HG03565 (cell line): ENCODE measurements around the gene KEL.
"Not testable (repeated sequence)": the region's sequence is repeated elsewhere in the genome, so short reads cannot be mapped to it uniquely, and the experiment has no call there.

Experiments
- ATAC-seq: cut with Tn5 transposase; IDR thresholded peaks from one replicate; pipeline ENCODE4 v1.9.1; 2021; ENCODE audit warnings: mild to moderate bottlenecking, moderate library complexity; ENCODE audit not compliant: unreplicated experiment

Gene KEL

GRCh38 chr7:142961973-142962926 lies at the start of gene KEL:
KEL (minus strand) TSS chr7:142962363; CDS start chr7:142962206, 157 bp downstream.
- ATAC-seq = no peak

DNA sequence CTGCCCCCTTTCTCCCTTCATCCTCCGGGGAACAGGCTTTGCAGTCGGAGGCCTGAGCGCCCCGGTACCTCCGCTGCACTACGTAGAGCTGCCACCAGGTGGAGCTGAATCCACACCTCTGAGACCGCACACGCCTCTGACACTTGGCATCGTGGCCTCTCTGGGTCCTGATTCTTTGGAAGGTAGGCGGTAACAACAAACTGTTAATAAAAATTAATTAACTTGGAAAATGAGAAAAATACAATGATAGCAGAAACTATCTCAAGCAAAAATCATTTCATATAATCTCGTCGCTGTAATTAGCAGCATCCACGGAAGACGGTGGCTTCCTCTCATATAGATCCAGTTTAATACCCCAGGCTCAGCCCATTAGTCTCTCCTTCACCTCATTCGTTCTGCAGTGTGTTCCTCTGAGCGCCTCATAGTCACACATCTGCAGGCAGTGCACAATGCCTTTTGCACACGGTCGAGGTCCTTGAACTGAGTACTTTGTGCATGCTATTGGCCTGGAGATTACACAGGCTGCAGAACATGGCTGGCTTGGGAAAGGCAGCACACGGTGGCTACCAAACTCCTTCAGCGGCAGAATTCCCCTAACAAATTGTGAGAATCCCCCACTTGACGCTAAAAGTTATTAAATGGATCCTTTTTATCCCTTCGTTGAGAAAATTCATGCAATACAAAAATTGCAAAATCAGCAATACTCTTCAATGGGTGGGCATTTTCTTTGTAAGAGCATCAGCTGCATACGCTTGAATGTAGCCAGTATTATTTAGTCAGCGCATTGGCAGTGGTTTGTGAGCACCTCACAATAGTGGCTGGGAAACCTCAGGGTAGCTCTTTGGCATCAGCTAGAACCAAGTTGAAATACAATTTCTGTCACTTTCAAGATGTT lies 46.1 kb upstream of the KEL start:
- peak; percentile 73 for ATAC-seq

DNA sequence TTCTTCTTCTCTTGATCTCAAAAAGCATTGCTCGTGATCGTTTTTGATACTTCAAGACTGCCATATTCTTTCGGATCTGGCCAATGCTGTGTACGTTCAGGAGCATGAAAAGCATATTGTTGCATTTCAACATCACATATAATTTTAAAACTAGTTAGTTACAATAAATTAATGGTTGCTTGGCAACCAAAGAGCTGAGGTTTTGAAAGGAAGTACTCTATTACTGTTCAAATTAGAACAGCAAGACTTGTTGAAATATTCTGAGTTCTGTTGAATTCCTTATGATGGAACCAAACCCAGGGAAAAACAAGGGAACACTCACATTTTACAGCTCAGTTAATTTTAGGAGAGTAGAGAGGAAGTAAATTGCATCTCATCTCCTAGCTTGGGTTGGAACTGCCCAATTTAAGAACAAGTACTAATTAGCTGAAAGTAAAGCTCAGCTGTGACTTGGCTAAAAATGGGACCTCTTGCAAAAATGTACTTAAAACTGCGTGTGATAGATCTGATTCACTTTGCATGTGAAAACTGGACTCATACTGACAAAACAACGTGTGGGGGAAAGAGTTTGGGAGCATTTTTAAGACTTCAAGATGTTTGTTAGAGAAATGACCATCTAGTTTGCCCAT lies 43.6 kb upstream of the KEL start:
- ATAC-seq = no peak

DNA sequence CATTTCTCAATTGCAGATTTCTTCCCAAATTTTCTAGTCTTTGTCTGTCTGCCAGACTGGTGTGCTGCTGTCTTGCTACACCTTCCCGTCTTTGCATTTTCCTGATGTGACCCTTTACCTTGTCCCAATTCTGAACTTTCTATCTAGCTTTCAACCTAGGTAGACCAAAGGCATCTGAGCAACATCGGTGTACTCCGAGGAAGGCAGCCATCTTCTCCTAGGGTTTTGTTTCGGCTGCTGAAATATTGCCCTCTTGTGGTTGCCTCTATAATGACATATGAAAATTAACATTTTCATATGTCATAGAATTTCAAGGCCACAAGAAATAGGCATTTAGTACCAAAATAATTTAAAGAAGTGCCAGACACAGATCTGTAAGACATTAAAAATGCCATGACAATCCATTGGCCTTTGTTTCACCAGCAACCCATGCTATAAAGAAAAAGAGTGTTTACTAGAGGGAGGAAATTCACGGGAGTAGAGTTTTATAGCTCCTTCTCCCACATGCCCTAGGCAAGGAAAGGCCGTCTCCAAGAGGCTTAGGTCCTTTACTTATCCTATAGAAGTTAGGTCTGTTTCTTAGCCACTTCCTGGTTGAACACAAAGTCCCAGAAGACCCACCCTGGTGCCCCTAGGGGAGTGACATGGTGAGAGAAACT lies 41.4 kb upstream of the KEL start:
- peak; percentile 59 for ATAC-seq

DNA sequence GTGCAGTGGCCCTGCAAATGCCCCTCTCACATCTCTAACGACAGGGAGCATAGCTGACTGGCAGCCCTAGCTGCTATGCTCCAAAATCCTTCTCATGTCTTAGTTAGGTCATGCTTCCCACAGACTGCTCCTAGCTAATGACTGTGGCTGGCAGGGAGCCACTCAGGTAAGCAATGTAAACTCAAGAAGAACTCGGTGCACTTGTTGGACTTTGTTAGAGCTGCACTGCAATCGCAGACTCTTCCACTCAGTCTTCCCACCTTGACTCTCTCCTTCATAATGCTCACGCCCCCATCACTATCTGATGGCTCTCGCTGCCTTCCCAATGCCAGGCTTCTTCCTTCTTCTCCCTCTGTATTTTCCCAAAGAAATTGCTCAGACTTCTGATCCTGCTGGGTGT lies 40.7 kb upstream of the KEL start:
- no peak for ATAC-seq

DNA sequence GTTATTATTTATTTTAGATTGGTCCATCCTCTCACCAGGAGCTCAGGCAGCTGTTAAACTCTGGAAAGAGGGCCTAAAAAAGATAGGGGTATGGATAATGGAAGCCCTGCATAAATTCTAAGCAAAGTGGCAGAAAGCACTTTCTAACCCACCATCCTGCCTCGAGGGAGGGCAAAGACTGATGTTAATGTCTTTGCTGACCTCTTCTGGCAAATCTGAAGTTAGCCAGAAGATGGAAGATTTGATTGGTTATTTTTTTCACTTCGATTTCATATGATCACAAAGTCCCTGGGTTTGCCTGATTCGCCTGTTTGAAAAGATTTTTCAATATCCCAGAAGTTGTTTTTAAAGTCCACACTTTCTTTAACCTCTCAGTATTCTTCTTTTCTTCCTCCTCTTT lies 39.9 kb upstream of the KEL start:
- no peak for ATAC-seq

GRCh38 chr7:143000648-143001047 lies 38.5 kb upstream of the KEL start:
- ATAC-seq = no peak

DNA sequence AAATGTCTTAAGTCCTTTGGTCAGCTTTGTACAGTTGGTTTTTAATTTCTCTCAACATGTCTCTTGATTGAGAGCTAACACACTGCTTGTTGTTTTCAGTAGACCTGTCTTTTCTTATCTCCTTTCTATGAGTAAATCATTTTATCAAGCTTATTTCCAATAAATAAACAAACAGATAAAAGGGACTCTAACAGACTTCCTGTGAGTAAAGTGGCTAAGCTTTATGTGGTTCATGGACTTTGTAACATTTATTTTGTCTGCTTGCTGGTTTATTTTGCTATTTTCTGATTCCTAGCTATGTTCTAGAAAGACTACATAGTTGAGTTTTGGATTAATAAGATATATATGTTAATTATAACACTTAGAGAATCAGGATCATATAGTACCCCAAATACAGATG lies 37.6 kb upstream of the KEL start:
- no peak for ATAC-seq

- ATAC-seq = no peak
These were observed 36.8 kb upstream of the KEL start for GRCh38 chr7:142998966-142999365.

DNA sequence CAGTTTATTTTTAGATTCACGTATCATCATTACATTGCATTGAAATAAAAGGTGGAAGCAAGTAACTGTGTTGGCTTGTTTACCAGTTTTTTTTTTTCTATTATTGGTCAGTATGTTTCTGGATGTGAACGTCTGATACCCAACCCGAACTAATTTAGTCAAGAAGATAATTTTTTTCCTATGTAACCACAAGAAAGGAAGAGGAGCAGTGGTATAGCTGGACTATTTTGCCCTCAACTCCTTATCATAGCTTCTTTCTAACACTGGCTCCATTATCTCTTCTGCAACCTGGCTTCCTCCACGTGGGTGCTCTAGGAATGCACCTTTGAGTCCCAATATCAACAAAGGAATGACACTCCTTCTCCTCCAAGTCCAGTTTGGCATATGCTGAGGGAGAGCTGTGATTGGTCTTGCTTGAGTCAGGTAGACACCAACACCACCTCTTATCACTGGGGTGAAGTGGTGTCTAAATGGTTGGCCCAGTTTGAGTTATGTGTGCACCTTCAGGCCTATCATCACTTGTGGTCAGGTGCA lies 35.4 kb upstream of the KEL start:
- no peak for ATAC-seq

DNA sequence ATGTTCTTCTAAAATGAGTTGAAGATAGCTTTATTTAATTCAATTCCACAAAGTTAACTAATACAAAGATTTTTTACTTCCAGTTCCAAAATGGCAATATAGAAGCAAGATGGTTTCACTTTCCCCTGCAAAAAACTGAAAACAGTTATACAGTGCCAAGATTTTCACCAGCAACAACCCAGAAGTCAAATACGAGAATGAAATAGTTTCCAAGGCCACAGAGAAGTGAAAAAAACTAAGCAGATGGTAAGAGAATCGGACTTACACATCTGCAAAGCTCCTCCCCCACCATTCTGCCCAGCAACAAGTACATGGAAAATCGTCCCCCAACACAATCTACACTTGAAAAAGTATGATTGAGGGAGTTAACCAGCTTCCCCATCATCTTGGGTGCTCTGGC lies 30.3 kb upstream of the KEL start:
- no peak for ATAC-seq

DNA sequence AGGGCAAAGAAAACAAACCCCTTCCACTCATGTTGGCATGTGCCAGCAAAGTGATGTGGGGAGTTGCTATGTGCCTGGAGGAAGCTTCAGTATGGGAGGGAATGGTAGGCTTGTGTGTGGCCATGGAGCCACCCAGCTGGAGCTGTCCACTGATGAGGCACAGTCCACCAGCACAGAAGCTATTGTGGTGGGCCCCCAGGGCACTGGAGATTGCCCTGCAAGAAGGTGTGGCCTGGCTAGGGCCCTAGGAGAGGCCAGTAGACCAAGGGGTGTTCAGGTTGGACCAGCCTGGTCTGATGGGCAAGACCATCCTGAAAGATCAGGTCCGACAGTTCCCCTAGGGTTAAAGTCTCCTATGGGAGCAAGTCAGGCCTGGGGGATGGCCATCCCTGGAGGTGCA lies 22.1 kb upstream of the KEL start:
- ATAC-seq = no peak

DNA sequence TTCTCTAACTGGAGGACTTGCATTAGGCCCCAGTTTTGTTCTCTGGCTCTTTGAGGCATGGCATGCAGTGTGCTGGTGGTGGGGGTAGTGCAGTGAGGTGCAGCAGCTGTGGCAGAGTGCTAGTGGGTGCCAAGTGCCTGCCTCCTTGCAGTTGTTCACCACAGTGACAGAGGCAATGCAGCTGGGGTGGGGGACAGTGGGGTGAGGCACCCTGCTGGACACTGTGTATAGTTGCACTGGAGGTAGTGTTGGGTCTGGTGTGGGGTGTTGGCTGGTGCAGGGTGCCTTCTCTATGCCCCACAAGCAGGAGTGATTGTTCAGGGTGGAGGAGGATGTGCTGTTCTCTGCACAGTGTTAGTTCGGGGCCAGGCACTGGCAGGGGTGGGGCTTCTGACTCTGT lies 21.7 kb upstream of the KEL start:
- no peak for ATAC-seq

GRCh38 chr7:142978402-142978801 lies 16.2 kb upstream of the KEL start:
- ATAC-seq = not testable (repeated sequence)

- no peak for ATAC-seq
These were observed 12.5 kb upstream of the KEL start for GRCh38 chr7:142974626-142975025.

GRCh38 chr7:142969183-142969582 lies 7.0 kb upstream of the KEL start:
- ATAC-seq = no peak

- ATAC-seq = no peak
These were observed 6.1 kb upstream of the KEL start for GRCh38 chr7:142968229-142968628.

DNA sequence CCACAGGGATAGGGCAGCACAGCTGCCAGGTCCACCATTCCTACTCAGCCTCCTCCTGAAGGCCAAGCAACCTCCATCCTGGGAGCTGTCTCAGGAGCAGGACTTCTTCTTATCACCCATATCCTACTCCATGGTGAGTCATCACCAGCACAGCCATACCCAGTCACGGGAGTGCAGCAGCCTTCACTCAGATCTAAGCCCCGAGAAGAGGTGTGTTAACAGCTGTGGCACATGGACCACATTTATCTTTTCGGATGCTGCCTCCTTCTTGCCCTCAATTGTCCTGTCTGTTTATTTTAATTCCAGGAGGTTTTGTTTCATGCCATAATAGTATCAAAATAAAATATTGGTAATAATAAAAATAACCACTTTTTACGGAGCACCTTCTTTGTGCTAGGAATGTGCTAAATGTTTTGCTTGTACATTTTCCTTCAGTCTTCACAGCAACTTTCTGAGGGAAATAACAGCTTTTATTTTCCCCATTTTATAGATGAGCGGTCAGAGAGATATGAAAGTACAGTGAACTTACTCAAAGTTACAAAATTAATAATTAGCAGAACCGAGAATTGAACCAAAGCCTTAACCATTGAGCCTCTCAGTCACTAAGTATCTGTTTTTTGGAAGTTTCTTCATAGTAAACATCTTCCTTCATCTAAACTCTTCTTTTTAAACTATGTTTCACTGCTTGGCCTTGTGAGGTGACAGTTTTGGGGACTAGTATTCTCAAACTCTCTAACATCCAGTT lies 2.5 kb upstream of the KEL start:
- no peak for ATAC-seq

GRCh38 chr7:142963993-142964392 lies 1.8 kb upstream of the KEL start:
- ATAC-seq = no peak

DNA sequence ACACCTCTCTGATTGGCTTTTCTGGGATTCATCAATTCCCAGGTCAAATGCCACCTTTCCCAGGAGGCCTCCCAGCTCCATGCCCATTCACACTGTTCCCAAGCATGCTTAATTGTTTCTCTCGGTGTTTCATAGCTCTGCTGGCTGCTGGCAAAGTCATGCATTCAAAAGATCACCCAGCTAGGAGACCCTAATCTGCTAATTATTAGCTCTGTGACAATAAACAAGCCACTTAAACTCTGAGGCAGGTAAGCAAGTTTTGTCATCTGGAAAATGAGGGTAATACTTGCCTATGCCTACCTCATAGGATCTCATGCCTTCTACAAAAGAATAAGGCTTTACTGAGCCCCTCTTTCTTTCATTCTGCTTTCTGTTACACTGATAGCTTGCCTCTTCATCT lies 828 bp upstream of the KEL start:
- no peak for ATAC-seq
